Colonic mucosa (tissue), 4 donors: ENCODE measurements around the gene SUSD5. TPM values are rescaled to one million over a fixed set of nuclear protein-coding genes. Genes with fewer than 3 reads are reported as not detected.

Experiments used
- DNase-seq: peaks from one replicate; pipeline ENCODE4 v3.0.0-alpha.2; 2020
- H3K27ac ChIP-seq: fragments of 200-600 bp; one replicate; pipeline ENCODE4 v1.8.0; 2021
- H3K27me3 ChIP-seq: fragments of 200-600 bp; one replicate; pipeline ENCODE4 v1.8.0; 2021
- H3K36me3 ChIP-seq: fragments of 200-600 bp; one replicate; pipeline ENCODE4 v1.8.0; 2021
- H3K4me1 ChIP-seq: fragments of 200-600 bp; one replicate; pipeline ENCODE4 v1.8.0; 2021; ENCODE audit warnings: mild to moderate bottlenecking
- H3K4me3 ChIP-seq: fragments of 200-600 bp; one replicate; pipeline ENCODE4 v1.8.0; 2021
- H3K9ac ChIP-seq, 2 donors: one replicate each; pipeline ENCODE4 v1.7.0; 2013; ENCODE audit warnings: control low read depth in 2 of 2, low read depth in 2 of 2, low read length in 2 of 2
- H3K9me3 ChIP-seq: fragments of 200-600 bp; one replicate; pipeline ENCODE4 v1.8.0; 2021
- CTCF ChIP-seq: fragments of 200-600 bp; IDR thresholded peaks from one replicate; pipeline ENCODE4 v1.8.0; 2022; ENCODE audit warnings: antibody characterized with exemption, mild to moderate bottlenecking
- intact Hi-C: fragments of 100-400 bp; cut with DNase I; formaldehyde crosslinking; loops from one replicate; pipeline ENCODE4 v1.14.1; 2022
- total RNA-seq, 2 donors: library from RNA; stranded (reverse); fragmentation: NEBNext Ultra II Directional in 1 of 2; extraction: Animal tissue kit (Norgen Biotek cat#: 25700) in 1 of 2; gene quantifications; one replicate each; pipeline ENCODE4 v1.2.1, GENCODE V29; 2021
- donor health status: healthy.
- donor health status: DM: no; HTN: no; CAD: no.
- donor health status: DM: no; HTN: no; CAD: no.

The SUSD5 gene
- total RNA-seq, 2 donors from 2014 or later, result 0.17 to 0.35 TPM

GRCh38 chr3:33149342-33149741, 69.3 kb downstream of the SUSD5 start:
- Histone ChIP-seq H3K4me1 (no peaks in the 10 kb centered on the region), H3K27ac (no peak overlapping the region), H3K4me3 (no peak overlapping the region), H3K9ac (no peak overlapping the region), H3K36me3 (no peaks in the 10 kb centered on the region), H3K9me3 (no peaks in the 10 kb centered on the region), H3K27me3 (no peaks in the 10 kb centered on the region)
- no peak for TF ChIP-seq CTCF
- intact Hi-C loops, result no loop called here
- no peak for DNase-seq

GRCh38 chr3:33146791-33147445, 71.7 kb downstream of the SUSD5 start:
- intact Hi-C loops, result no loop called here
- no peak for DNase-seq

GRCh38 chr3:33145901-33146580, 72.6 kb downstream of the SUSD5 start:
- Histone ChIP-seq H3K9me3 (no peaks in the 10 kb centered on the region), H3K36me3 (no peaks in the 10 kb centered on the region), H3K9ac (no peak overlapping the region), H3K27ac (no peak overlapping the region), H3K4me1 (no peaks in the 10 kb centered on the region), H3K27me3 (no peaks in the 10 kb centered on the region), H3K4me3 (no peak overlapping the region)
- no peak for TF ChIP-seq CTCF
- intact Hi-C loops, result no loop called here
- DNase-seq, result no peak

More at GRCh38 chr3:33146791-33147445, 71.7 kb downstream of the SUSD5 start:
- Histone ChIP-seq H3K9ac (no peak overlapping the region), H3K36me3 (no peaks in the 10 kb centered on the region), H3K4me1 (no peaks in the 10 kb centered on the region), H3K9me3 (no peaks in the 10 kb centered on the region), H3K27ac (no peak overlapping the region), H3K27me3 (no peaks in the 10 kb centered on the region), H3K4me3 (no peak overlapping the region)
- no peak for TF ChIP-seq CTCF

DNA sequence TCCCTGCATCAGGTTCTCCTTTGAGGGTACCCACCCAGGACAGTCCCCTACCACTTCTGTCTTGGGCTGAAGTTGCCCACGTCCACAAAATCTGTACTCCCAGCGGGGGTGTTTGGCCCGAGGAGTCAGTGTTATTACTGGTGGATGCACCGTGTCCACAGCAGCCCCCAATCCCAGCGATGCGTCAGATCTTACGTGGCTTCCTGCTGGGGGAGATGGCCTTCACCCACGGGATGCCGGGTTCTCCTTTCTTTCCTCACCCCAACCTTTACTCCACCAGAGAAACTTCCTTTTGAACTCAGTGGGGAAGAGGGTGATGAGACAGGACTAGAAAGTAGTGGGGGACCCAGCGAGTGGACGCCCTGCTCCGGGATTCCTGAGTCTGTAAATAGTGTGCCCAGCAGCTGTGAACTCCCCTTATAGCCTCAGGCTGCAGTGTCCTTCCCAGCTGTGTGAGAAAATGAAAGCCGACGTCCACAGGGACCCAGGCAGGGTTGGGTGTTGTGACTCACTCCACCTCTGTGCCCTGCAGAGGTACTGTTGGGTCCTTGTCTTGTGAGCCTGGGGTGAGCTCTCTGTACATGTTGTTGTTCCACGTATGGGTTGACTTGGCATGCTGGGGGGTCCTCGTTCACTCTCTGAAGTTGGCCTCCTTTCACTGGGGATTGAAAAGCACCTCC, 73.2 kb downstream of the SUSD5 start:
- no peak overlapping the region for H3K4me3 ChIP-seq
- H3K9ac ChIP-seq, result no peak overlapping the region
- H3K4me1 ChIP-seq, result no peaks in the 10 kb centered on the region
- no peaks in the 10 kb centered on the region for H3K9me3 ChIP-seq
- DNase-seq, result no peak
- no peak overlapping the region for H3K27ac ChIP-seq
- TF ChIP-seq CTCF, result no peak
- intact Hi-C loops, result no loop called here
- H3K36me3 ChIP-seq, result no peaks in the 10 kb centered on the region
- H3K27me3 ChIP-seq, result no peaks in the 10 kb centered on the region

- H3K27me3 ChIP-seq, result no peaks in the 10 kb centered on the region
- H3K36me3 ChIP-seq, result no peaks in the 10 kb centered on the region
- intact Hi-C loops, result no loop called here
- no peak overlapping the region for H3K27ac ChIP-seq
- H3K4me1 ChIP-seq, result no peaks in the 10 kb centered on the region
- no peak for TF ChIP-seq CTCF
- DNase-seq, result no peak
- no peak overlapping the region for H3K9ac ChIP-seq
- H3K4me3 ChIP-seq, result no peak overlapping the region
- H3K9me3 ChIP-seq, result no peaks in the 10 kb centered on the region
Measured at GRCh38 chr3:33144433-33144832, 74.2 kb downstream of the SUSD5 start.
